Lung (tissue), 12 donors: ENCODE results near the gene JMJD7. TPM values are rescaled to one million over a fixed set of nuclear protein-coding genes. Genes with fewer than 3 reads are reported as not detected.

ENCODE experiments used
- ATAC-seq: fragments of 200-7000 bp; cut with Tn5 transposase; one replicate; pipeline ENCODE4 v1.9.1; 2020; ENCODE audit warnings: moderate number of reproducible peaks; ENCODE audit not compliant: insufficient read depth, low FRiP score
- DNase-seq, 3 donors: peaks; one replicate each; pipeline ENCODE4 v3.0.0-alpha.2; 2013 to 2017
- H3K27ac ChIP-seq, 2 donors: one replicate each; pipeline ENCODE4 v1.5.1; 2013; ENCODE audit warnings: mild to moderate bottlenecking in 2 of 2, moderate library complexity in 2 of 2, control low read depth in 1 of 2, inconsistent platforms in 1 of 2, low read depth in 1 of 2, low read length in 1 of 2
- H3K27me3 ChIP-seq, 3 donors: one replicate each; pipeline ENCODE4 v1.5.1; 2013; ENCODE audit warnings: low read length in 2 of 3; ENCODE audit not compliant: control insufficient read depth in 3 of 3, insufficient read depth in 3 of 3
- H3K36me3 ChIP-seq, 4 donors: one replicate each; pipeline ENCODE4 v1.5.1; 2013; ENCODE audit warnings: low read length in 4 of 4, mild to moderate bottlenecking in 1 of 4, moderate library complexity in 1 of 4; ENCODE audit not compliant: control insufficient read depth in 4 of 4, insufficient read depth in 4 of 4
- H3K4me1 ChIP-seq, 5 donors: one replicate each; pipeline ENCODE4 v1.5.1; 2013; ENCODE audit warnings: low read length in 5 of 5, mild to moderate bottlenecking in 2 of 5, moderate library complexity in 1 of 5; ENCODE audit not compliant: control insufficient read depth in 5 of 5, insufficient read depth in 5 of 5
- H3K4me3 ChIP-seq: one replicate; pipeline ENCODE4 v1.5.1; 2013; ENCODE audit warnings: mild to moderate bottlenecking, control low read depth, moderate library complexity
- H3K9ac ChIP-seq, 2 donors: one replicate each; pipeline ENCODE4 v1.5.1; 2013; ENCODE audit warnings: low read length in 2 of 2, control low read depth in 1 of 2; ENCODE audit not compliant: insufficient read depth in 1 of 2
- H3K9me3 ChIP-seq, 4 donors: one replicate each; pipeline ENCODE4 v1.5.1; 2013; ENCODE audit warnings: low read length in 3 of 4, mild to moderate bottlenecking in 1 of 4, moderate library complexity in 1 of 4; ENCODE audit not compliant: control insufficient read depth in 4 of 4, insufficient read depth in 3 of 4
- CTCF ChIP-seq: IDR thresholded peaks from 2 replicates; pipeline ENCODE4 v1.5.1; 2012; ENCODE audit warnings: mild to moderate bottlenecking; ENCODE audit errors: control extremely low read depth, extremely low read depth
- WGBS, 2 donors: extraction: QIAGEN DNeasy Blood & Tissue Kit; methylation state at CpG; one replicate each; pipeline ENCODE4 v1.1.7; 2013; 5-methylcytosine and 5-hydroxymethylcytosine counted together
- polyA plus RNA-seq, 2 donors: library from polyadenylated mRNA; stranded (reverse); fragments of 200-250 nt; gene quantifications; one replicate each; pipeline ENCODE4 v1.2.1, GENCODE V29; 2013
- total RNA-seq, 2 donors: library from RNA; depleted of rRNA in 1 of 2; stranded (reverse); fragments of >200 nt in 1 of 2; gene quantifications; one replicate each; pipeline ENCODE4 v1.2.1, GENCODE V29; 2014 to 2021
- donor health status: control.
- donor health status: control.
- donor health status: Bipolar disorder and iron deficiency.
- donor health status: healthy.
- donor health status: DM: yes; HTN: yes; CAD: no.

JMJD7 gene
- total and polyA plus RNA-seq, 4 donors: 13.2 to 28.1 (median 21.3) TPM

GRCh38 chr15:41819455-41820050, 8.3 kb upstream of the JMJD7 start:
- Histone ChIP-seq H3K36me3 (peaks cover 6 to 79% (median 33%) of the 10 kb centered on the region in 4 donors), H3K4me3 (no peak overlapping the region), H3K9me3 (peaks cover 0 to 3% (median 0%) of the 10 kb centered on the region in 4 donors), H3K4me1 (no peaks in the 10 kb centered on the region), H3K9ac (no peak overlapping the region), H3K27ac (no peak overlapping the region), H3K27me3 (no peaks in the 10 kb centered on the region)
- DNase-seq (no peak), ATAC-seq (no peak)
- no peak for TF ChIP-seq CTCF
- 78 to 90% methylated on average over 9 of the region's 9 CpGs for WGBS, 2 donors

- H3K4me3 ChIP-seq: no peak overlapping the region
- ATAC-seq: no peak
- no peaks in the 10 kb centered on the region for H3K27me3 ChIP-seq
- peaks cover 6 to 75% (median 32%) of the 10 kb centered on the region in 4 donors for H3K36me3 ChIP-seq
- WGBS, 2 donors: 87 to 94% methylated on average over 6 of the region's 6 CpGs
- H3K9me3 ChIP-seq: peaks cover 0 to 3% (median 0%) of the 10 kb centered on the region in 4 donors
- no peak overlapping the region for H3K27ac ChIP-seq
- TF ChIP-seq CTCF: no peak
- no peak overlapping the region for H3K9ac ChIP-seq
- no peaks in the 10 kb centered on the region for H3K4me1 ChIP-seq
- DNase-seq: no peak
Measured at GRCh38 chr15:41820791-41821423, 7.0 kb upstream of the JMJD7 start.

- WGBS, 2 donors: 91 to 97% methylated on average over 4 of the region's 4 CpGs
- peaks cover 4 to 74% (median 29%) of the 10 kb centered on the region in 4 donors for H3K36me3 ChIP-seq
- DNase-seq: no peak
- ATAC-seq: no peak
- no peak for TF ChIP-seq CTCF
- no peaks in the 10 kb centered on the region for H3K27me3 ChIP-seq
- H3K27ac ChIP-seq: no peak overlapping the region
- no peaks in the 10 kb centered on the region for H3K4me1 ChIP-seq
- no peak overlapping the region for H3K9ac ChIP-seq
- no peak overlapping the region for H3K4me3 ChIP-seq
- H3K9me3 ChIP-seq: peaks cover 0 to 2% (median 0%) of the 10 kb centered on the region in 4 donors
Measured at GRCh38 chr15:41821831-41822230, 6.1 kb upstream of the JMJD7 start.
